Adipocyte (in vitro differentiated cells): ENCODE results near the gene UGT1A10.
A peak's percentile ranks its signal among the peaks of the same experiment; 100 is the strongest.

ENCODE experiments used
- DNase-seq: peaks from one replicate; pipeline ENCODE4 v3.0.0-alpha.2; 2015; ENCODE audit warnings: low read depth
- H3K27me3 ChIP-seq: replicated peaks from 2 replicates; pipeline ENCODE4 v1.7.0; 2013; ENCODE audit warnings: mild to moderate bottlenecking, low read length, moderate library complexity; ENCODE audit not compliant: control insufficient read depth, insufficient read depth
- H3K36me3 ChIP-seq: 2 replicates; pipeline ENCODE4 v1.7.0; 2013; ENCODE audit warnings: low read length, mild to moderate bottlenecking, moderate library complexity; ENCODE audit not compliant: control insufficient read depth, insufficient read depth, severe bottlenecking
- H3K4me1 ChIP-seq: 2 replicates; pipeline ENCODE4 v1.7.0; 2013; ENCODE audit warnings: mild to moderate bottlenecking, low read length, moderate library complexity; ENCODE audit not compliant: control insufficient read depth, insufficient read depth
- H3K4me3 ChIP-seq: 2 replicates; pipeline ENCODE4 v1.7.0; 2013; ENCODE audit warnings: mild to moderate bottlenecking, low read length, moderate library complexity
- H3K9ac ChIP-seq: 2 replicates; pipeline ENCODE4 v1.7.0; 2013; ENCODE audit warnings: mild to moderate bottlenecking, low read length, moderate library complexity
- H3K9me3 ChIP-seq: 2 replicates; pipeline ENCODE4 v1.7.0; 2013; ENCODE audit warnings: mild to moderate bottlenecking, low read length, moderate library complexity; ENCODE audit not compliant: control insufficient read depth

The UGT1A10 gene

GRCh38 chr2:233679196-233679595, 42.9 kb downstream of the UGT1A10 start:
- DNase-seq = no peak
- no peak overlapping the region for H3K4me3 ChIP-seq
- H3K4me1 ChIP-seq = no peaks in the 10 kb centered on the region
- H3K36me3 ChIP-seq = no peaks in the 10 kb centered on the region
- no peak overlapping the region for H3K9ac ChIP-seq
- H3K27me3 ChIP-seq = peaks cover 5% of the 10 kb centered on the region
- H3K9me3 ChIP-seq = no peaks in the 10 kb centered on the region

DNA sequence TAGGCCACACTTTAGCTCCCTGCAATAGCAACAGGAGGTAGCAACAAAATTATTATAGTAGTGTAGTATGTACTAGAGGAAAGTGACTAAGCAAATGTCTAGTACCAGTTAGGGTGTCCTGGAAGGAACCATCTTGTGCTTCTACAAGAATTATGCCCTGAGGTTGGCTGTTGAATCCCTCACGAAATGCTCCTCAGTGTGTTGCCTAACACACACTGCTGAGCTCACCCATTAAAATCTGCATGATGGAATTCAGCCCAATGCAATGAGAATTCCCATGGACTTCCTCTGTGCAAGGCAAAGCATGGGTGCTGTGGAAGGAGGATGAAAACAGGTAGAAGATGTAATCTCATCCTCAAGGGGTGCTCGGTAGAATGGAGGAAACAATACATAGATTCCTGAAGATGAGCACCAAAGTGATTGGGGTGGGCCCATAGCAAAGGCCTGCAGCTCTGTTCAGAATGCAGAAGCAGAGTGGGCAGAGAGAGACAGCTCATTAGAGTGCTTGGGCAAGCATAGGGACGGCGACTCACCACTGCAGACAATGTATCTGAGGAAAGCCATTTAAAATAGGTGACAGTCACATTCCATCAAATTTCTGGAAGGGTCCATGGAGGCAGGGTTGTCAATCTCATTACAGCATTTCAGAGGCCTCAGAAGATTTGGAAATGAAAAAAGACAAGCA, 44.3 kb downstream of the UGT1A10 start:
- Histone ChIP-seq H3K9ac (no peak overlapping the region), H3K4me3 (no peak overlapping the region), H3K4me1 (no peaks in the 10 kb centered on the region)

DNA sequence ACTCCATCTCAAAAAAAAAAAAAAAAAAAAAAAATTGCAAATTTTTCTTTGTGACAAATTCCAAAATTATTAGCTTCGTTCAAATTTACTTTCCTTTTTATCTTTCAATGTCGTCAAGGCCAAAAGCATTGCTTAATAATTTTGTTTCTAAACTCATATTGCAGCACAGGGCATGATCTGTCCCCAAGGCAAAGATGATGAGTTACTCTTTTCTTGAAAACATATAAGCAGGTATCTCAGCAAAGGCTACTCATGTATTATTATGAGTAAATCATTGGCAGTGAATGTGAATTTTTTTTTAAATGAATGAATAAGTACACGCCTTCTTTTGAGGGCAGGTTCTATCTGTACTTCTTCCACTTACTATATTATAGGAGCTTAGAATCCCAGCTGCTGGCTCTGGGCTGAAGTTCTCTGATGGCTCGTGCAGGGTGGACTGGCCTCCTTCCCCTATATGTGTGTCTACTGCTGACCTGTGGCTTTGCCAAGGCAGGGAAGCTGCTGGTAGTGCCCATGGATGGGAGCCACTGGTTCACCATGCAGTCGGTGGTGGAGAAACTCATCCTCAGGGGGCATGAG, 45.4 kb downstream of the UGT1A10 start, which contains the start of gene UGT1A7:
Gene UGT1A7 (plus strand): TSS at position 381 of the 579 bp plus-strand sequence. CDS start 37 bp downstream, at position 418.
- DNase-seq = no peak
- H3K4me3 ChIP-seq = no peak within 1 kb of the TSS
- H3K9ac ChIP-seq = no peak within 1 kb of the TSS
- H3K27me3 ChIP-seq = peaks cover 5% of the 10 kb centered on the region
- no peaks in the 10 kb centered on the region for H3K4me1 ChIP-seq
- no peaks in the 10 kb centered on the region for H3K9me3 ChIP-seq
- no peaks in the 10 kb centered on the region for H3K36me3 ChIP-seq

More for the DNA sequence above, 44.3 kb downstream of the UGT1A10 start:
- no peaks in the 10 kb centered on the region for H3K9me3 ChIP-seq
- peaks cover 5% of the 10 kb centered on the region for H3K27me3 ChIP-seq
- no peaks in the 10 kb centered on the region for H3K36me3 ChIP-seq
- no peak for DNase-seq

- Histone ChIP-seq H3K27me3 (no peaks in the 10 kb centered on the region), H3K9me3 (no peaks in the 10 kb centered on the region), H3K4me3 (no peak overlapping the region), H3K9ac (no peak overlapping the region), H3K4me1 (no peaks in the 10 kb centered on the region), H3K36me3 (no peaks in the 10 kb centered on the region)
- no peak for DNase-seq
These were observed 48.4 kb downstream of the UGT1A10 start for GRCh38 chr2:233684640-233685039.

DNA sequence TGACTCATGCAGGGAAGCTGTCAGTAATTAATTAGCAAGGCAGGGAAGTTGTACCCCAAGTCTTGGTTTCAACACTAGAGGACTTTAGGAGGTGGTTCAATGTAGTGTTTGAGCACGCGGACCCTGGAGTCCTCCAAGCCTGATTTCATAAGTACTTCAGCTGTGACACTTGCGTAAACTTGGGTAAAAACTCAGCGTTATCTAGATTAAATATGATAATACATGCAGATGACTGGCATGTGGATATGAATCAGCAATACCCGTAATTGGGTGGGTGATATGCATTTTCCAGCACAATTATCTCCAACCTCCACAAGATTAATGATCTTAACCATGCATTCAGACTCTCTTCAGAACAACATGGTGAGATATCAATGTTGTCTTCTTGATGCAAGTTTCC, 50.7 kb downstream of the UGT1A10 start:
- Histone ChIP-seq H3K4me1 (peaks cover 6% of the 10 kb centered on the region), H3K27me3 (peaks cover 6% of the 10 kb centered on the region), H3K4me3 (no peak overlapping the region), H3K9me3 (no peaks in the 10 kb centered on the region), H3K36me3 (no peaks in the 10 kb centered on the region), H3K9ac (no peak overlapping the region)
- no peak for DNase-seq

DNA sequence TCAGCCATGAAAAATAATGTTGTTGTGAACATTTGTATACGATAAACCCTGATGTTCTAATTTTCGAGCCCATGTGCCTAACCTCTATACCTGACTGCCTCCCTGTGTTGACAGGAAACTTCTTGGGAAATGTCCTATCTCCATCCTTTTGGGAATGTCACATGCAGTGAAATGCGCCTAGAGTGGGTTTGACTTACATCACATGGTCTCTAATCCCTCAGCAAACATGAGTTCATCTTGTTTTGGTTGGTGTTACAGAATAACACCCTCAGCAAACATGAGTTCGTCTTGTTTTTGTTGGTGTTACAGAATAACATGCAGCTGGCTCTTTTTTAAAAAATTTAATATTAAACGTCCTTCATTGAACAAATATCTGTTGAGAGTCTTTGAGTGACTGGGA, 52.1 kb downstream of the UGT1A10 start:
- Histone ChIP-seq H3K4me3 (no peak overlapping the region), H3K4me1 (peaks cover 6% of the 10 kb centered on the region), H3K9me3 (no peaks in the 10 kb centered on the region), H3K27me3 (peaks cover 19% of the 10 kb centered on the region), H3K36me3 (no peaks in the 10 kb centered on the region), H3K9ac (no peak overlapping the region)
- no peak for DNase-seq

- no peak for DNase-seq
- no peak overlapping the region for H3K9ac ChIP-seq
- no peak overlapping the region for H3K4me3 ChIP-seq
- peaks cover 19% of the 10 kb centered on the region for H3K27me3 ChIP-seq
- H3K9me3 ChIP-seq = no peaks in the 10 kb centered on the region
- peaks cover 6% of the 10 kb centered on the region for H3K4me1 ChIP-seq
- H3K36me3 ChIP-seq = no peaks in the 10 kb centered on the region
These were observed 52.8 kb downstream of the UGT1A10 start for GRCh38 chr2:233689031-233689430.

DNA sequence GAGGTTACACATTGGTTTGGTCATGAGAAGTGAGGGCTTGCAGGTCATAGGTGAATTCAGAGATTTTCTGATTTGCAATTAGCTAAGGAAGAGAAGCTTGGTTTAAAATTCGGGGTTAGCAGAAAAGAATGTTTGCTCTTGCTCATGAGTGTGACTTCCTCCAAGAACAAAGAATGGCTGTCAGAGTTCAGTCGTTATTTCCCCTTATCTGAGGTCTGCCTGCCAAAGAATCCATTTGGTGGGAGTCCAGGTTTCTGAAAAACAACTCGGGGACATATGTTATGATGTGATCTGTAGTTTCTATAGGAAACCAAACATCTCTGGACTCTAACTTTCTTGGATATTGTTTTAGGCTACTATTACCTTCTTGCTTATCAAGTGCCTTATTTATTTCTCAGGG, 53.3 kb downstream of the UGT1A10 start:
- H3K36me3 ChIP-seq = no peaks in the 10 kb centered on the region
- DNase-seq = no peak
- H3K4me3 ChIP-seq = no peak overlapping the region
- peaks cover 19% of the 10 kb centered on the region for H3K27me3 ChIP-seq
- peaks cover 6% of the 10 kb centered on the region for H3K4me1 ChIP-seq
- H3K9ac ChIP-seq = no peak overlapping the region
- no peaks in the 10 kb centered on the region for H3K9me3 ChIP-seq

DNA sequence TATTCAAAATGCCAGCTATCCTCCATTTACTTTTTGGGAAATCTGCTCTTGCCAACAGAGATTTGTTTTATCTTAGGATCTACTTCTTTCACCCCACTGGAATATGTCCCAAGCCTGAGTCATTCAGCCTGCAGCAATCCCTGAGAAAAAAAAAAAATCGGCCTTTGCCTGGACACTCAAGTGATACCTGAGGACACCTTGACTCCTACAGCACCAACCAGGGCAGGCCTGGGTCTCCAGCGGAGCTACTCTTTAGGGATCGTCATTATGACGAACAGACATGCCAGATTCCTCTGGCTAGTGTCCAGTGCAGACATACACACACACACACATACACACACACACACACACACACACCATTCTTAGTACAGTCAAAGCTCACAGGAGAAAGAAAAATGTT, 54.2 kb downstream of the UGT1A10 start:
- DNase-seq = peak; percentile 40
- H3K36me3 ChIP-seq = no peaks in the 10 kb centered on the region
- no peak overlapping the region for H3K4me3 ChIP-seq

DNA sequence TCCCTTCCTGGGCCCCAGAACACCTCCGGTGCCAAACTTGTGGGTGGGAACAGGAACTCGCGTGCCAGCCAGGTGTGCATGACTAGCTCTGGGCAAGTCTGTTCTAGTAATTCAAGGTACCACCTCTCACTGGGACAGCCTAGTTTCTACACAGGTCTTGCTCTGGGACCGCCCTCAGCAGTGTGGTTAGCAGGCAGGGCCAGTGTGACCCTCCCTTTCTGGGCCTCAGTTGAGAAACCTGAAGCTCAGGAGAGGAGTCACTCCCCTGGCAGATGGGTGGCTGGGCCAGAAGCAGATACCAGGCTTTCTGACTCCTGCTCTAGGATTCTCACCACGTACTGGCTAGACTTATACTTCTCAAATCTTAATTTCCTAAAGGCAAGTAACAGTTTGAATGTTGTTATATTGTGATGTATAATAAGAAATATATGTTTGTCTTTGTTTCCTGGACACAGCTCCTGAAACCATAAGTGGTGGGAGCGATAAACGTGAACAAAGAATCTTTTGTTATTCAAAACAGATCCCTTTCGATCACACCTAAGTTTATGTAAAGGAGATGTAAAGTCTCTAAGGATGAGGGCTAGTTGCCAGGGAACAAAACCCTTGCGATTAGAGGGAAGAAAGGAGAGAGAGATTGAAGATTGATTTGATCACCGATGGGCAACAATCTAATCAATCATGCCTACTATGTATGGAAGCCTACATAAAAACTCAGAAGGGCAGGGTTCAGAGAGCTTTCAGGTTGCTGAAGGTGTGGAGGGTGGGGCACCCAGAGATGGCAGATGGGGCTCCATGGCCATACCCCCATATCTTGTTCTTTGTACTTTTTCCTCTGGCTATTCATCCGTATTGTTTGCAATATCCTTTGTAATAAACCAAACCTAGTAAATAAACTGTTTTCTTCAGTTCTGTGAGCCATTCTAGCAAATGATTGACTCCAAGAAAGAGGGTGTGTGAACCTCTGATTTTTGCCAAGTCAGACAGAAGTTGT, 55.5 kb downstream of the UGT1A10 start:
- no peak for DNase-seq
- Histone ChIP-seq H3K9ac (no peak overlapping the region), H3K4me3 (no peak overlapping the region), H3K27me3 (peaks cover 19% of the 10 kb centered on the region), H3K36me3 (no peaks in the 10 kb centered on the region), H3K4me1 (peaks cover 9% of the 10 kb centered on the region), H3K9me3 (no peaks in the 10 kb centered on the region)

More for the DNA sequence above, 54.2 kb downstream of the UGT1A10 start:
- H3K9ac ChIP-seq = no peak overlapping the region
- H3K27me3 ChIP-seq = peaks cover 19% of the 10 kb centered on the region
- peaks cover 6% of the 10 kb centered on the region for H3K4me1 ChIP-seq
- no peaks in the 10 kb centered on the region for H3K9me3 ChIP-seq

DNA sequence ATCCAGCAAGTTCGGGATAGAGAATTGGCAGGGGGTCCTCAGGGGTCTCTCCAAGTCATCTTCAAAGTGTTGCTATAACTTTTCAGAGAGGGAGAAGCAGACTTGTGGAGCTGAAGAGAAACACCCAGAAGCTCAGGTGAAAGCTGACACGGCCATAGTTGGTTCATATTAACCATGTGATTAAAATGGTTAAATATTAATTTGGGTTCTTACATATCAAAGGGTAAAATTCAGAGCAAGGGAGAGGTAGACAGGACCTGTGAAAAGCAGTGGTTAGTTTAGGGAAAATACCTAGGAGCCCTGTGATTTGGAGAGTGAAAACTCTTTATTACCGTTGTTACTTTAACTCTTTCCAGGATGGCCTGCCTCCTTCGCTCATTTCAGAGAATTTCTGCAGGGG, 56.4 kb downstream of the UGT1A10 start, which contains the start of gene UGT1A6:
Gene UGT1A6 (plus strand): TSS at position 243 of the 400 bp plus-strand sequence. CDS start 115 bp downstream, at position 358.
- Histone ChIP-seq H3K36me3 (no peaks in the 10 kb centered on the region), H3K9ac (no peak within 1 kb of the TSS), H3K4me3 (no peak within 1 kb of the TSS), H3K27me3 (peaks cover 19% of the 10 kb centered on the region), H3K4me1 (peaks cover 14% of the 10 kb centered on the region), H3K9me3 (no peaks in the 10 kb centered on the region)
- no peak for DNase-seq
